Measurements from ENCODE around the gene LRRC4C.

GRCh38 chr11:40894501-40894900 is 565.0 kb downstream of the LRRC4C start:
- TF ChIP-seq EZH2 (IDR thresholded peaks at IDR 0.05): no peak
- TF ChIP-seq CTCF (IDR thresholded peaks at IDR 0.05): no peak
